CD8-positive, alpha-beta memory T cell (primary cell): ENCODE results near the gene IFT27. TPM values are rescaled to one million over a fixed set of nuclear protein-coding genes. Genes with fewer than 3 reads are reported as not detected.
A peak's percentile ranks its signal among the peaks of the same experiment; 100 is the strongest.

Source experiments
- CTCF ChIA-PET: fragments of 350-600 bp; sonication (Branson Sonifier 250); formaldehyde crosslinking; loops from one replicate; lab custom pipeline; 2021; ENCODE audit warnings: antibody characterized with exemption; lab: Charles Lee
- POLR2A ChIA-PET: fragments of 350-600 bp; sonication (Branson Sonifier 250); formaldehyde crosslinking; loops from one replicate; lab custom pipeline; 2021; ENCODE audit warnings: antibody characterized with exemption; lab: Charles Lee
- DNase-seq, 5 donors: peaks; one replicate each; pipeline versions ENCODE4 v3.0.0 to v3.0.0-alpha.2; 2020 to 2022; ENCODE audit warnings: mixed read lengths in 1 of 5
- H3K27ac ChIP-seq: one replicate; pipeline ENCODE4 v1.7.0; 2013; ENCODE audit warnings: low read depth, mild to moderate bottlenecking, low read length, moderate library complexity
- H3K27me3 ChIP-seq: 2 replicates; pipeline ENCODE4 v1.7.0; 2013; ENCODE audit warnings: low read length, mild to moderate bottlenecking; ENCODE audit not compliant: insufficient read depth, poor library complexity, severe bottlenecking
- H3K36me3 ChIP-seq: 2 replicates; pipeline ENCODE4 v1.7.0; 2013; ENCODE audit warnings: mild to moderate bottlenecking, low read length, moderate library complexity; ENCODE audit not compliant: insufficient read depth
- H3K4me1 ChIP-seq: 2 replicates; pipeline ENCODE4 v1.7.0; 2013; ENCODE audit warnings: mild to moderate bottlenecking, low read length, moderate library complexity; ENCODE audit not compliant: insufficient read depth
- H3K4me3 ChIP-seq: 2 replicates; pipeline ENCODE4 v1.7.0; 2013; ENCODE audit warnings: mild to moderate bottlenecking, low read length
- H3K9me3 ChIP-seq: 2 replicates; pipeline ENCODE4 v1.7.0; 2013; ENCODE audit warnings: mild to moderate bottlenecking, low read length
- H3K27ac Mint-ChIP-seq, 8 donors: one replicate each; pipeline ENCODE4 v1.8.0; 2020 to 2021; ENCODE audit warnings: mixed read lengths in 8 of 8, mild to moderate bottlenecking in 6 of 8, inconsistent platforms in 3 of 8, moderate library complexity in 3 of 8
- H3K27me3 Mint-ChIP-seq, 2 donors: one replicate each; pipeline ENCODE4 v1.8.0; 2020 to 2021; ENCODE audit warnings: mixed read lengths in 2 of 2, mild to moderate bottlenecking in 1 of 2, moderate library complexity in 1 of 2
- H3K36me3 Mint-ChIP-seq, 3 donors: one replicate each; pipeline ENCODE4 v1.8.0; 2020 to 2021; ENCODE audit warnings: mixed read lengths in 3 of 3, inconsistent platforms in 1 of 3, mild to moderate bottlenecking in 1 of 3
- H3K4me1 Mint-ChIP-seq, 3 donors: one replicate each; pipeline ENCODE4 v1.8.0; 2020 to 2021; ENCODE audit warnings: mixed read lengths in 3 of 3, inconsistent platforms in 1 of 3, mild to moderate bottlenecking in 1 of 3
- H3K4me3 Mint-ChIP-seq, 7 donors: one replicate each; pipeline ENCODE4 v1.8.0; 2020 to 2021; ENCODE audit warnings: mixed read lengths in 7 of 7, mild to moderate bottlenecking in 6 of 7, moderate library complexity in 4 of 7, inconsistent platforms in 2 of 7
- H3K9me3 Mint-ChIP-seq, 5 donors: one replicate each; pipeline ENCODE4 v1.8.0; 2020 to 2022; ENCODE audit warnings: mixed read lengths in 5 of 5, mild to moderate bottlenecking in 3 of 5, moderate library complexity in 2 of 5, inconsistent platforms in 1 of 5
- polyA plus RNA-seq: library from polyadenylated mRNA; unstranded; fragments of 300-500 nt; fragmentation: Illumina TruSeq; gene quantifications from one replicate; pipeline ENCODE4 v1.2.3, GENCODE V29; 2021
- total RNA-seq, 2 experiments: library from RNA; stranded (reverse); gene quantifications; one replicate each; pipeline ENCODE4 v1.2.3, GENCODE V29; 2021

The IFT27 gene
- total and polyA plus RNA-seq, 3 experiments from 2014 or later = 9.7 to 26.5 (median 24.9) TPM

GRCh38 chr22:36816636-36817524 lies 41.0 kb upstream of the IFT27 start, which contains the start of gene PVALB:
PVALB (minus strand) TSS chr22:36817035; CDS start chr22:36817005, 30 bp downstream.
- Mint-ChIP-seq H3K27ac (peak within 1 kb of the TSS in 1 of 8 donors; percentile 50), H3K27me3 (peaks cover 38 to 86% of the 10 kb centered on the region in 2 donors), H3K4me1 (peaks cover 0 to 11% (median 2%) of the 10 kb centered on the region in 3 donors), H3K4me3 (peak within 1 kb of the TSS in 1 of 7 donors; percentile 38), H3K36me3 (no peaks in the 10 kb centered on the region), H3K9me3 (no peaks in the 10 kb centered on the region)
- POLR2A ChIA-PET = no interaction called here
- CTCF ChIA-PET = no interaction called here
- DNase-seq = no peak
- Histone ChIP-seq H3K27me3 (peaks cover 34% of the 10 kb centered on the region), H3K4me3 (no peak within 1 kb of the TSS), H3K27ac (no peak within 1 kb of the TSS), H3K36me3 (no peaks in the 10 kb centered on the region), H3K9me3 (no peaks in the 10 kb centered on the region), H3K4me1 (peaks cover 5% of the 10 kb centered on the region)

GRCh38 chr22:36816339-36816635 lies 40.4 kb upstream of the IFT27 start:
- no peaks in the 10 kb centered on the region for H3K36me3 Mint-ChIP-seq
- H3K27me3 Mint-ChIP-seq = peaks cover 38 to 83% of the 10 kb centered on the region in 2 donors
- no peaks in the 10 kb centered on the region for H3K9me3 Mint-ChIP-seq
- peaks cover 0 to 11% (median 2%) of the 10 kb centered on the region in 3 donors for H3K4me1 Mint-ChIP-seq
- no peak for DNase-seq
- H3K27ac Mint-ChIP-seq = no peak overlapping the region
- Histone ChIP-seq H3K4me1 (peaks cover 5% of the 10 kb centered on the region), H3K9me3 (no peaks in the 10 kb centered on the region), H3K27me3 (peaks cover 34% of the 10 kb centered on the region), H3K4me3 (no peak overlapping the region), H3K27ac (no peak overlapping the region), H3K36me3 (no peaks in the 10 kb centered on the region)
- CTCF ChIA-PET = no interaction called here
- H3K4me3 Mint-ChIP-seq = no peak overlapping the region
- POLR2A ChIA-PET = no interaction called here

DNA sequence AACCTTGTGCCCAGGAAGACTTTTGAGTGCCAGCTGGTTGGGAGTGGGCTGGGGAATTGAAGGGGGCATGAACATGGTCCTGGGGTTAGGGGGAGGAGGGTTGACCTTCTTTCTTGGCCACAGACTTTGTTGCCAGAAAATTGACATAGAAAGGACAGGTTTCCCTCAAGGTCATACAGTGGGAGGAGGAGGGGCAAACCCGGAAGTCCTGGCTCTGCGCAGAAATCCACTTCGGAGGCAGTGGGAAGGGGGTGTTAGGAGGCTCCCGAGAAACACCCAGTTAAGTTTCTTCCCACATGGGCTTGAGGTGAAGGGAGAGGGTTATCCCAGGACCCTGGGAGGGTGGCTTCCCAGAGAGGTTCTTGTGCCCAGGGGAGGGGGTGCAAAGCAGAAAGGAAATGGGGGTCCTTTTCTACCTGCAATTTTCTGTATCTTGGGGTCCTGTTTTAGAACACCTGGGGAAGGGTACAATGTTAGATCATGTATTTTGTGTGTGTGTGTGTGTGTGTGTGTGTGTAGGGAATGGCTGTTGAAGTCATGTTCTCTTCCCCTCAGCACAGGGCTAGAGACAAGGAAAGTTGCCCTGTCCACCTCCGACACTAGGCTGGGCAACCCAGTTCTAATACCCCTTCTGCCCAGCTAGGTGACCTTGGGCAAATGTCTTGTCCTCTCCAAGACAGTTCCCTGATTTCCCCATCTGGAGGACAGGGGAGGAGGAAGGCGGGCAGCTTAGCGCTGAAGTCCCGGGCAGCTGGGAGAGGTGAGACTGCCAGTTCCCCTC lies 39.8 kb upstream of the IFT27 start:
- no peak for DNase-seq
- H3K27ac Mint-ChIP-seq = no peak overlapping the region
- ChIA-PET POLR2A (no interaction called here), CTCF (no interaction called here)
- no peak overlapping the region for H3K4me3 ChIP-seq
- H3K36me3 Mint-ChIP-seq = no peaks in the 10 kb centered on the region
- no peak overlapping the region for H3K27ac ChIP-seq
- peaks cover 0 to 11% (median 2%) of the 10 kb centered on the region in 3 donors for H3K4me1 Mint-ChIP-seq
- H3K27me3 ChIP-seq = peaks cover 34% of the 10 kb centered on the region
- peak overlapping the region in 1 of 7 donors; percentile 28 for H3K4me3 Mint-ChIP-seq
- no peaks in the 10 kb centered on the region for H3K9me3 ChIP-seq
- H3K4me1 ChIP-seq = peaks cover 5% of the 10 kb centered on the region
- H3K9me3 Mint-ChIP-seq = no peaks in the 10 kb centered on the region
- peaks cover 38 to 79% of the 10 kb centered on the region in 2 donors for H3K27me3 Mint-ChIP-seq
- no peaks in the 10 kb centered on the region for H3K36me3 ChIP-seq

- POLR2A ChIA-PET = no interaction called here
- Mint-ChIP-seq H3K36me3 (no peaks in the 10 kb centered on the region), H3K27ac (no peak overlapping the region), H3K9me3 (no peaks in the 10 kb centered on the region), H3K27me3 (peaks cover 38 to 73% of the 10 kb centered on the region in 2 donors), H3K4me1 (peaks cover 0 to 11% (median 2%) of the 10 kb centered on the region in 3 donors), H3K4me3 (no peak overlapping the region)
- Histone ChIP-seq H3K4me3 (no peak overlapping the region), H3K36me3 (no peaks in the 10 kb centered on the region), H3K4me1 (peaks cover 5% of the 10 kb centered on the region), H3K27me3 (peaks cover 31% of the 10 kb centered on the region), H3K27ac (no peak overlapping the region), H3K9me3 (no peaks in the 10 kb centered on the region)
- DNase-seq = no peak
- CTCF ChIA-PET = no interaction called here
These were observed 38.9 kb upstream of the IFT27 start for GRCh38 chr22:36814801-36815200.

- Histone ChIP-seq H3K27ac (no peak overlapping the region), H3K36me3 (no peaks in the 10 kb centered on the region), H3K4me1 (peaks cover 18% of the 10 kb centered on the region), H3K9me3 (no peaks in the 10 kb centered on the region), H3K27me3 (peaks cover 7% of the 10 kb centered on the region), H3K4me3 (no peak overlapping the region)
- Mint-ChIP-seq H3K27ac (no peak overlapping the region), H3K27me3 (peaks cover 19 to 49% of the 10 kb centered on the region in 2 donors), H3K9me3 (no peaks in the 10 kb centered on the region), H3K36me3 (no peaks in the 10 kb centered on the region), H3K4me1 (peaks cover 6 to 17% (median 15%) of the 10 kb centered on the region in 3 donors), H3K4me3 (no peak overlapping the region)
- DNase-seq = no peak
- ChIA-PET CTCF (interaction anchor here (1.0 kb wide), 1 partner anchor 42 kb away, joined by 3 read pairs; no protein-coding TSS in a partner anchor), POLR2A (no interaction called here)
These were observed 35.3 kb upstream of the IFT27 start for GRCh38 chr22:36811094-36811800.

DNA sequence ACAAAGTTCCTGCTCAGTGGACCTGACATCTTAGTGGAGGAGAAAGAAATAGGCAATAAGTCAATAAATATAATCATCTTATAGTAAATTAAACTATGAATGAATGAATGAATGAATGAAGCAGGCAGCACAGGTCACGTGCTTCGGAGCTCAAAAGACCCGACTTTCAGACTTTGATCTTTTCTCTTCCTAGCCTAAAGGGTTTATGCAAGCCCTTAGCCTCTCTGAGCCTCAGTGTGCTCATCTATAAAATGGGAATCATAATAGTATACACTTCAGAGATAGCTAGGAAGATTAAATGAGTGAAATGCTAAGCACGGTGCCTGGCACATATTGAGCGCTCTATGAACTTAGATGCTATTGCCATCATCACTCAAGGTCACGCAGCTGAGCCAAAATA lies 33.4 kb upstream of the IFT27 start:
- no peaks in the 10 kb centered on the region for H3K27me3 ChIP-seq
- Mint-ChIP-seq H3K9me3 (peaks cover 0 to 1% (median 0%) of the 10 kb centered on the region in 5 donors), H3K4me1 (peaks cover 6 to 15% (median 12%) of the 10 kb centered on the region in 3 donors), H3K36me3 (no peaks in the 10 kb centered on the region), H3K27ac (no peak overlapping the region), H3K4me3 (no peak overlapping the region), H3K27me3 (peaks cover 9 to 45% of the 10 kb centered on the region in 2 donors)
- ChIA-PET CTCF (no interaction called here), POLR2A (no interaction called here)
- DNase-seq = no peak
- no peaks in the 10 kb centered on the region for H3K36me3 ChIP-seq
- no peak overlapping the region for H3K27ac ChIP-seq
- peaks cover 17% of the 10 kb centered on the region for H3K4me1 ChIP-seq
- H3K9me3 ChIP-seq = no peaks in the 10 kb centered on the region
- no peak overlapping the region for H3K4me3 ChIP-seq

- H3K4me1 ChIP-seq = peaks cover 17% of the 10 kb centered on the region
- Mint-ChIP-seq H3K4me3 (no peak overlapping the region), H3K27me3 (peaks cover 7 to 39% of the 10 kb centered on the region in 2 donors), H3K27ac (peak overlapping the region in 1 of 8 donors; percentile 2), H3K36me3 (no peaks in the 10 kb centered on the region), H3K9me3 (peaks cover 0 to 1% (median 0%) of the 10 kb centered on the region in 5 donors), H3K4me1 (peaks cover 6 to 15% (median 12%) of the 10 kb centered on the region in 3 donors)
- CTCF ChIA-PET = no interaction called here
- no peaks in the 10 kb centered on the region for H3K36me3 ChIP-seq
- no peak overlapping the region for H3K27ac ChIP-seq
- peak in 1 of 5 donors; percentile 4 for DNase-seq
- no peak overlapping the region for H3K4me3 ChIP-seq
- H3K27me3 ChIP-seq = no peaks in the 10 kb centered on the region
- POLR2A ChIA-PET = no interaction called here
- no peaks in the 10 kb centered on the region for H3K9me3 ChIP-seq
These were observed 32.9 kb upstream of the IFT27 start for GRCh38 chr22:36808721-36809344.
